ENCODE measurements around the gene IRF3.

IRF3 gene

GRCh38 chr19:49680421-49681351, 15.0 kb upstream of the IRF3 start:
- TF ChIP-seq POLR2AphosphoS5 (IDR thresholded peaks at IDR 0.05; ENCODE audit: low read depth, low read length) (no peak), FOXP2 (optimal IDR thresholded peaks at IDR 0.05; ENCODE audit: borderline replicate concordance, extremely low read depth, extremely low read length, insufficient read depth) (peak; percentile 54)

- TF ChIP-seq FOXP2 (optimal IDR thresholded peaks at IDR 0.05; ENCODE audit: borderline replicate concordance, extremely low read depth, extremely low read length, insufficient read depth) (no peak), POLR2AphosphoS5 (IDR thresholded peaks at IDR 0.05; ENCODE audit: low read depth, low read length) (no peak), SIN3A (IDR thresholded peaks at IDR 0.05; ENCODE audit: borderline replicate concordance, insufficient read depth, low read length) (no peak), TAF1 (IDR thresholded peaks at IDR 0.05; ENCODE audit: borderline replicate concordance, insufficient read depth, low read length) (no peak)
- TF ChIP-seq, protein P1, sequence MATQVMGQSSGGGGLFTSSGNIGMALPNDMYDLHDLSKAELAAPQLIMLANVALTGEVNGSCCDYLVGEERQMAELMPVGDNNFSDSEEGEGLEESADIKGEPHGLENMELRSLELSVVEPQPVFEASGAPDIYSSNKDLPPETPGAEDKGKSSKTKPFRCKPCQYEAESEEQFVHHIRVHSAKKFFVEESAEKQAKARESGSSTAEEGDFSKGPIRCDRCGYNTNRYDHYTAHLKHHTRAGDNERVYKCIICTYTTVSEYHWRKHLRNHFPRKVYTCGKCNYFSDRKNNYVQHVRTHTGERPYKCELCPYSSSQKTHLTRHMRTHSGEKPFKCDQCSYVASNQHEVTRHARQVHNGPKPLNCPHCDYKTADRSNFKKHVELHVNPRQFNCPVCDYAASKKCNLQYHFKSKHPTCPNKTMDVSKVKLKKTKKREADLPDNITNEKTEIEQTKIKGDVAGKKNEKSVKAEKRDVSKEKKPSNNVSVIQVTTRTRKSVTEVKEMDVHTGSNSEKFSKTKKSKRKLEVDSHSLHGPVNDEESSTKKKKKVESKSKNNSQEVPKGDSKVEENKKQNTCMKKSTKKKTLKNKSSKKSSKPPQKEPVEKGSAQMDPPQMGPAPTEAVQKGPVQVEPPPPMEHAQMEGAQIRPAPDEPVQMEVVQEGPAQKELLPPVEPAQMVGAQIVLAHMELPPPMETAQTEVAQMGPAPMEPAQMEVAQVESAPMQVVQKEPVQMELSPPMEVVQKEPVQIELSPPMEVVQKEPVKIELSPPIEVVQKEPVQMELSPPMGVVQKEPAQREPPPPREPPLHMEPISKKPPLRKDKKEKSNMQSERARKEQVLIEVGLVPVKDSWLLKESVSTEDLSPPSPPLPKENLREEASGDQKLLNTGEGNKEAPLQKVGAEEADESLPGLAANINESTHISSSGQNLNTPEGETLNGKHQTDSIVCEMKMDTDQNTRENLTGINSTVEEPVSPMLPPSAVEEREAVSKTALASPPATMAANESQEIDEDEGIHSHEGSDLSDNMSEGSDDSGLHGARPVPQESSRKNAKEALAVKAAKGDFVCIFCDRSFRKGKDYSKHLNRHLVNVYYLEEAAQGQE (IDR thresholded peaks at IDR 0.05; ENCODE audit: insufficient read depth in 1 of 2, low read depth in 2 of 2, low read length in 2 of 2), result no peak
Observed at GRCh38 chr19:49679771-49680413, 14.2 kb upstream of the IRF3 start.

DNA sequence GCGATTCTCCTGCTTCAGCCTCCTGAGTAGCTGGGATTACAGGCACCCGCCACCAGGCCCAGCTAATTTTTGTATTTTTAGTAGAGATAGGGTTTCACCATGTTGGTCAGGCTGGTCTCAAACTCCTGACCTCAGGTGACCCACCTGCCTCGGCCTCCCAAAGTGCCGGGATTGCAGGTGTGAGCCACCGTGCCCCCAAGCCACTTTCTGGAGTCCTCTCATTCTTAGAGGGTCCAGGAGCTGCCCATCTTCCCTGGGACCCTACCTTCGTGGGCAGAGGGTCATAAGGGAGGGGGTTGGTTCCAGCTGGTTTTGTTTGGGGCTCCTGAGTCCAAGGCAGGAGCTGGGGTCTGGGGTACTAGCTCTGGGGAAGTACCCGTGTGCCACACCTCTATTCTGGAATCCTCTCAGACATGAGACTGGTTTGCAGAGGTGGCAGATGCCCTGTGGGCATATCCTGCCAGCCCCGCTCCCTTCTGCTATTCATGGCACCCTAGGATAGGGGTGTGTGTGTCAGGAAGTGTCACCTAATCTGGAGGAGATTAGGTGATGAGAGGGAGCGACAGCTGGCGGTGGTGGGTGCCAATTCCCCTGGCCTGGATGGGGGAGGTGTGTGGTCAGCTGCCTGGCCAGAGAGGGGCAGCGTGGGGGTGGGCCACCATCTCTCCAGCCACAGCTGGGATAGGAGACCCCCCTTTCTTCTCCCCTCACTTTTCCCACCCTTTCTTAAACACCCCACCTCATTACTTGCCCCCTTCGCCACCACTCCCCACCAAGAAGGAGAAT, 13.5 kb upstream of the IRF3 start:
- TF ChIP-seq FOXP2 (optimal IDR thresholded peaks at IDR 0.05; ENCODE audit: borderline replicate concordance, extremely low read depth, extremely low read length, insufficient read depth) (no peak), POLR2AphosphoS5 (IDR thresholded peaks at IDR 0.05; ENCODE audit: low read depth, low read length) (no peak), SIN3A (IDR thresholded peaks at IDR 0.05; ENCODE audit: borderline replicate concordance, insufficient read depth, low read length) (no peak), TAF1 (IDR thresholded peaks at IDR 0.05; ENCODE audit: borderline replicate concordance, insufficient read depth, low read length) (no peak)
- TF ChIP-seq, protein P1 (IDR thresholded peaks at IDR 0.05; ENCODE audit: insufficient read depth in 1 of 2, low read depth in 2 of 2, low read length in 2 of 2), result no peak

DNA sequence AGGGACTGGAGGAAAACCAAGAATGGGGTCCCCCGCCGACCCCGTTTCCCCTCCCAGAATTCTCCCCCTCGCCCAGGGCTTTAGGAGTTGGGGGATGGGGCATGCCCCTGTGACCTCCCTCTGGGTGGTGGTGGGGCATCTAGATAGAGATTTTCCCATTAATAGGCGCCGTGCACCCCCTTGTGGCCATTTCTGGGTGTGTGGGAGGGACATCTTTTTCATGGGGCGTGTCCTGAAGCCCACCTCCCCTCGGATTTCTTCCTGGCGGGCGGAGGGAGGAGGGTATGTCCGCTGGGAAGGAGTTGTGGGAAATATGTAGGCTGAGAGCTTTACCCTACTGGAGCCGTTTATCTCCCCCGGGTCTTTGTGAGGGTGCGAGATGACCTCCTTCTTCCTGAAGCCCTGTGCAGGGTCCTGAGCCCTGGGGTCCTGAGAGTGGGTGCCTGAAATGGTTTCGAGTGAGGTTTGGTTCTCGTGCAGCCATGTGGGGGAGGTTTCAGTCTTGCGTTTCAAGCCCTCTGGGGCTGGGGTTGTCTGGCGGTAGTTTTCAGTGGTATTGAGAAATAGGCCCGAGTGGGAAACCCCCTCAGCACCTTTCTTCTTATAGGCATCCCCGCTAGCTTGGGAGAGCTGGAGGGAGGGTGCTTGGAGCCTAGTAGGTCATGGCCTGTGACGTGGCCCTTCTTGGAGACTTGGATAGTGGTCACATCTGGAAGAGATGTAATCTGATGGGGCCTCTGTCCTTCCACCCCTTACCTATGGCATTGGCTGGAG, 12.4 kb upstream of the IRF3 start:
- TF ChIP-seq SIN3A (IDR thresholded peaks at IDR 0.05; ENCODE audit: borderline replicate concordance, insufficient read depth, low read length) (no peak), POLR2AphosphoS5 (IDR thresholded peaks at IDR 0.05; ENCODE audit: low read depth, low read length) (no peak), TAF1 (IDR thresholded peaks at IDR 0.05; ENCODE audit: borderline replicate concordance, insufficient read depth, low read length) (no peak), FOXP2 (optimal IDR thresholded peaks at IDR 0.05; ENCODE audit: borderline replicate concordance, extremely low read depth, extremely low read length, insufficient read depth) (no peak)
- TF ChIP-seq, protein P1 (IDR thresholded peaks at IDR 0.05; ENCODE audit: insufficient read depth in 1 of 2, low read depth in 2 of 2, low read length in 2 of 2), result no peak
